ENCODE measurements around the gene CASQ1.

Gene CASQ1

GRCh38 chr1:160206421-160207117 lies 16.2 kb downstream of the CASQ1 start:
- no peak for DNase-seq

GRCh38 chr1:160207118-160207650 lies 16.8 kb downstream of the CASQ1 start:
- no peak for DNase-seq

GRCh38 chr1:160207771-160208556 lies 17.6 kb downstream of the CASQ1 start:
- no peak for DNase-seq

GRCh38 chr1:160208557-160209320 lies 18.4 kb downstream of the CASQ1 start:
- no peak for DNase-seq

GRCh38 chr1:160209321-160210046 lies 19.1 kb downstream of the CASQ1 start:
- no peak for DNase-seq

- no peak for DNase-seq
Measured at GRCh38 chr1:160210561-160210960, 20.2 kb downstream of the CASQ1 start.

- DNase-seq = no peak
Measured at GRCh38 chr1:160211046-160211790, 20.8 kb downstream of the CASQ1 start.

GRCh38 chr1:160214481-160215140 lies 24.2 kb downstream of the CASQ1 start:
- DNase-seq = no peak

- DNase-seq = no peak
Measured at GRCh38 chr1:160216301-160216700, 25.9 kb downstream of the CASQ1 start.

GRCh38 chr1:160217481-160218051 lies 27.2 kb downstream of the CASQ1 start:
- no peak for DNase-seq

- no peak for DNase-seq
Measured at GRCh38 chr1:160219062-160219929, 28.9 kb downstream of the CASQ1 start.

GRCh38 chr1:160220301-160220700 lies 29.9 kb downstream of the CASQ1 start:
- DNase-seq = no peak

- DNase-seq = no peak
Measured at GRCh38 chr1:160221089-160221488, 30.7 kb downstream of the CASQ1 start.

GRCh38 chr1:160222546-160222945 lies 32.2 kb downstream of the CASQ1 start:
- no peak for DNase-seq

- no peak for DNase-seq
Measured at GRCh38 chr1:160224606-160225005, 34.2 kb downstream of the CASQ1 start.

- no peak for DNase-seq
Measured at GRCh38 chr1:160225345-160225744, 35.0 kb downstream of the CASQ1 start.

GRCh38 chr1:160226623-160227022 lies 36.2 kb downstream of the CASQ1 start:
- no peak for DNase-seq

GRCh38 chr1:160227034-160227433 lies 36.7 kb downstream of the CASQ1 start:
- DNase-seq = no peak

- no peak for DNase-seq
Measured at GRCh38 chr1:160227561-160227960, 37.2 kb downstream of the CASQ1 start.

GRCh38 chr1:160228431-160228830 lies 38.1 kb downstream of the CASQ1 start:
- DNase-seq = no peak

All from stimulated activated naive CD4-positive, alpha-beta T cell treated with Interleukin-2 at 50 U/mL for 16 hours (primary cell).